HG03196 (cell line): ENCODE data around the gene PDE10A.
"Not testable (repeated sequence)": the region's sequence is repeated elsewhere in the genome, so short reads cannot be mapped to it uniquely, and the experiment has no call there.

Experiments used
- ATAC-seq: cut with Tn5 transposase; IDR thresholded peaks from one replicate; pipeline ENCODE4 v1.9.1; 2021; ENCODE audit not compliant: unreplicated experiment

PDE10A gene

GRCh38 chr6:165486183-165487137, 176.6 kb downstream of the PDE10A start:
- no peak for ATAC-seq

DNA sequence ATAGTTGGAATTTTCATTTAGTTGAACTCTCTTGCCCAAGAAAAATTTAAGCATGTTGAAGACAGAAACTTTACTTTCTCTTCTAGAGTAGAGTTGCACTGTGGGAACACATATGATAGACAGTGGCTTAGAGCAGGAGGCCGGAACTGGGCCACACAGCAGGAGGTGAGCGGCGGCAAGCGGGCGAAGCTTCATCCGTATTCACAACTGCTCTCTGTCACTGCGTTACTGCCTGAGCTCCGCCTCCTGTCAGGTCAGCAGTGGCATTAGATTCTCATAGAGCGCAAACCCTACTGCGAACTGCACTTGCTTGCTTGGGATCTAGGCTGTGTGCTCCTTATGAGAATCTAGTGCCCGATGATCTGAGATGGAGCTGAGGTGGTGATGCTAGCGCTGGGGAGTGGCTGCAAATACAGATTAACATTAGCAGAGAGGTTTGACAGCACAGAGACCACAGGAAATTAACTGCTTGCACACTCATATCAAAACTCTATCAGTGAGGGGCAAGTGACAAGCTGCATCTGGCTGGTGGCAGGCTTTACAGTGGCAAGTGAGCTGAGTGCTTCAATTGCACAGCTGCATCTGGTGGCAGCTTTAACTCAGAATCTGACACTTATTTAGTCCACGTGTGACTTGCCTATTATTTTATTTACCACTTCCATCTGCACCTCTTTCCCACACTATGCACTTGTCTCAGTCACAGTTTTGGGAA, 178.7 kb downstream of the PDE10A start:
- ATAC-seq = no peak

DNA sequence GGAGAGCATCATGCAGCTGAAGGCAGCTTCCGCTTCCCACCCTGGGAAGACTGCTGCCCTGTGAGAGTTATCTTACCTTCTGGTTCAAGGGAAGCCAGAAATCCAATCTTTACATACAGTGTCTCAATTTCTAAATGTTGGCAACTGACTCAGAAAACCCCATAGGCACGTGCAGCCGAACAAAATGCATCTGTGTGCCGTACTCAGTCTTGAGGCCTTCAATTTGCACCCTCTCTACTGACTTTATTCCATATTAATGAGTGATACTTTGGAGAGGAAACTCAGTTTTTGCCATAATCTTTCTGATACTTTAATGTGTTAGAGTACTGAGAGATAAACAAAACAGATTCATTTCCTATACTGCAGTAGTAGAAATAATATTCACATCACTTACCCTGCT, 181.1 kb downstream of the PDE10A start:
- no peak for ATAC-seq

GRCh38 chr6:165480916-165481315, 182.1 kb downstream of the PDE10A start:
- no peak for ATAC-seq

GRCh38 chr6:165478581-165478980, 184.5 kb downstream of the PDE10A start:
- ATAC-seq = no peak

GRCh38 chr6:165469483-165469882, 193.6 kb downstream of the PDE10A start:
- no peak for ATAC-seq

GRCh38 chr6:165468340-165469235, 194.5 kb downstream of the PDE10A start:
- ATAC-seq = no peak

DNA sequence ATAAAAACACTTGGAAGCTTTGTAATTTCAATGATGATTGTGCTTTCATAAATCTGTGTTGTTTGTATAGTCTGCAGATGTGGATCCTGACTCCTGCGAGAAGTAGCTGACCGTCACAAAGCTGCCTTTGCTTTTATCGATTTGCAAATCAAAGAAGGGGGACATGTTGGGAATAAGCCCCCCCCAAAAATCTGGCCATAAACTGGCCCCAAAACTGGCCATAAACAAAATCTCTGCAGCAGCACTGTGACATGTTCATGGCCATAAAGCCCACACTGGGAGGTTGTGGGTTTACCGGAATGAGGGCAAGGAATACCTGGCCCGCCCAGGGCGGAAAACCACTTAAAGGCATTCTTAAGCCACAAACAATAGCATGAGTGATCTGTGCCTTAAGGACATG, 199.5 kb downstream of the PDE10A start:
- ATAC-seq = not testable (repeated sequence)

- ATAC-seq = not testable (repeated sequence)
Observed at GRCh38 chr6:165459605-165460301, 203.3 kb downstream of the PDE10A start.

DNA sequence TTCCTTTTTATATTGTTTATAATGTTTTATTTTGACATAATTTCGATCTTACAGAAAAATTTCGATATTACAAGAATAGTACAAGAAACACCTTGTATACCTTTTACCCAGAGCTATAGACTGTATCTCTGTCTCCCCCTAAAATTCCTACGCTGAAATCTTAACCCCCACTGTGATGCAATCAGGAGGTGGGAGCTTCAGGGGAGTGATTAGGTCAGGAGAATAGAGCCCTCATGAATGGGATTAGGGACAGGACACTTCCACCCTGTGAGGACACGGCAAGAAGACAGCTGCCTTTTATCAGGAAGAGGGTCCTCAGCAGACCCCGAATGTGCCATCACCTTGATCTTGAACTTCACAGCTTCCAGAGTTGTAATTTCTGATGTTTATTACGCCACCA, 204.9 kb downstream of the PDE10A start:
- ATAC-seq = no peak

- no peak for ATAC-seq
Observed at GRCh38 chr6:165456286-165456685, 206.8 kb downstream of the PDE10A start.

DNA sequence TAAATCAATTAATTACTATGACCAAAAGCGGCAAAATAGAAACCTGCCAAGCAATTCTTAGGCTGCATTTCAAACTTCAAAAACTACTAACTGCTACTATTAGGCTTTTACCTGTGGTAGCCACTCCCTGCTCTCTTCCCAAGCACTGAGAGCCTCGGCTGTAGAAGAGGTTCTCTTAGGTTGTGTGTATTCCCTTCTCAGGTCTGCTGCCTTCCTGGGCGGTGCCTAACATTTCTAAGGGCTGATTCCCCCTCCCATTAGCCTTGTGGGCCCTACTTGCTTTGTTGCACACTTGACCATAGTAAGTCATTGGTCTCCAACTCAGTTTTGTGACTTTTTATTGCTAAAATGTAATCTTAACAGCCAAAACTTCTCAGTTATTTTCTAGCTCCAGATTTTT, 207.6 kb downstream of the PDE10A start:
- ATAC-seq = no peak

DNA sequence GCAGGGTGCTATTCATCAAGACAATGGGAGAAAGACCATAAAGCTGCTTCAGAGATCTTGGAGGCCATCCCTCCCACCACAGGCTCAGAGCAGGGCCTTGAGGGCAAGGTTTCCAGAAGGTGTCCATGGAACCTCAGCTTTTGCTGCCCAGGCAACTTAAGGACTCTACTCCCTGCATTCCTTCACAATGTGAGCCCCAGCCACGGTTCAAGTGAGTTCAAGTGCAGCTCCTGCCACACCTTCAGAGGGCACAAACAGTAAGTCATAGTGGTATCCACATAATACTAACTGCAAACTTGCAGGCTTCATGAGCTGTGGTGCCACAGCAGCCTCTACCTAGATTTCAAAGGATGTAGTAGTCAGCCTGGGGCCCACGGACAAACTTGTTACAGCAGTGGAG, 209.6 kb downstream of the PDE10A start:
- ATAC-seq = no peak

DNA sequence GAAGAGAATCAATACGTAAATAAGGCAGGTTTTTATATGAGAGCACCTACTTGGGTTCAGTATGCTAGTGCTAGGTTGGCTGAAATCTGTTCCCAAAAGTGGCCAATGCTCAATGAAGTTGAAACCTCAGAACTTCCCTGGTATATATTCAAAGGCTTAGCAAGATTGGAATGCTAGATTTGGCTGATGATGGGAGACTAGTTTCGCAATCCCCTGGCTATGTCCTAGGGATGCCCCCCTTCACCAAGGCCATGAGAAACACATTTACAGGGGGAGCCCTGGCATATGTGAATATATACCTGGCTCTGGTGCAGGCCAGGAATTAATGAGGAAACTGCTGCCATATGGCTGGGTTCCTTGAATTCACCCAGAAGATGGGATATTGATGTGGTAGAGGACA, 211.2 kb downstream of the PDE10A start:
- no peak for ATAC-seq

- ATAC-seq = no peak
Observed at GRCh38 chr6:165448210-165448609, 214.8 kb downstream of the PDE10A start.

DNA sequence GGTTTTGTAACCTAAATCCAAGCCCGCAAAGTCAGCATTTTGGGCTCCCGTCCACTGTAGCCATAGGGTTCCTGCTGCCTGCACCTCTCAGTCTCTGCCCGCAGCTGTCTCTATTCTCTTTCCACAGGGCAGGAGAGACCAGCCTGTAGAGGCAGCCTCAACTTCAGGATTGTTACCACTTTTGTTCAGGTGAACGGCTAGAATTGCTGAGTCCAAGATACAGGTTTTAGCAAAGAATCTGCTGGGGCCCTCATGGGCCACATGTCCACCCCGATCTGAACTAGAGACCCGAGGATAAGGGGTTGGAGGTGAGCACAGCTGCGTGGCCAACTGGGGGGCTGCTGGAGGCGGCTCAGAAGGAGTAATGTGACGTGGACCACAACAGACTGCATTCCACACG, 215.9 kb downstream of the PDE10A start:
- ATAC-seq = no peak

GRCh38 chr6:165446331-165446730, 216.7 kb downstream of the PDE10A start:
- no peak for ATAC-seq

DNA sequence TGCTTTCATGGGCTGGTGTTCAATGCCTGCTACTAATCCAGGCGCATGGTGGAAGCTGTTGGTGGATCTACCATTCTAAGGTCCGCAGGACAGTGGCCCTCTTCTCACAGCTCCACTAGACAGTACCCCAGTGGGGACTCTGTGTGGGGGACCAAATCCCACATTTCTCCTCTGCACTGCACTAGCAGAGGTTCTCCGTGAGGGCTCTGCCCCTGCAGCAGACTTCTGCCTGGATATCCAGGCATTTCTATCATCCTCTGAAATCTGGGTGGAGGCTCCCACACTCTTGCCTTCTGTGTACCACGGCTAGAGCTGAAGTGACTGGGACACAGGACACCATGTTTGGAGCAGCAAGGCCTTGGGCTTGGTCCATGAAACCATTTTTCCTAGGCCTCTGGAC, 219.6 kb downstream of the PDE10A start:
- no peak for ATAC-seq

GRCh38 chr6:165441181-165441580, 221.9 kb downstream of the PDE10A start:
- ATAC-seq = no peak

DNA sequence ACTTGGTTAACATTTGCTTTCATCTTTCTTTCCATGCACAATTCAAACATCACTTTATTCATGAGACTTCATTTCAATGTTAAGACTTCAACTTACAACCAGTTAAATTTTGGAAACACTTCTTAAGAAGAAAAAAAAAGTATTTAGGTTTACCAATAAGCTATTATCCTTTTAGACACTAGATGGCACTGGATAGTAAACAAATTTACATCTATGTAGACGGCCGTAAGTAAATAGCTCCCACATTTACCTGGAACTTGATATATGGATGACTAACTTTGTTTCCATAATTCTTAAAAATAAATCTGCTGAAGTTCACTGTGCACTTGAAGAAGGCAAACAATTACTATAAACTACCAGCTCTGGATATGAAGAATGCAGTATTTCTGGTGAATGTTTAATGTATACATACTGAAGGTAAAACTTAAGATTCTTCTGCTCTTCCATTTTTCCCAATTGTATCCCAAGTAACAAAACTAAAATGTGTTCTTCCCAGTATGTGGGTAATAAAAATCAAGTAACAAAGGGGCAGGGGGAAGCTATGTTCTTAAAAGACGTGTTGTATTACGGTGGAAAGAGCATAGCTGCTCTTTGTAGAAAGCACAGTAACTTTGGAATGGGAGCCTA, 223.0 kb downstream of the PDE10A start:
- ATAC-seq = no peak
